Ramos (cell line): Measurements from ENCODE around the gene RXRA.

ENCODE experiments used
- in situ Hi-C: fragments of 300-500 bp; cut with MboI; formaldehyde crosslinking; loops from one replicate; pipeline ENCODE4 v1.14.3; 2022; ENCODE audit warnings: low sequenced_read_pairs; ENCODE audit not compliant: unreplicated experiment

RXRA gene

DNA sequence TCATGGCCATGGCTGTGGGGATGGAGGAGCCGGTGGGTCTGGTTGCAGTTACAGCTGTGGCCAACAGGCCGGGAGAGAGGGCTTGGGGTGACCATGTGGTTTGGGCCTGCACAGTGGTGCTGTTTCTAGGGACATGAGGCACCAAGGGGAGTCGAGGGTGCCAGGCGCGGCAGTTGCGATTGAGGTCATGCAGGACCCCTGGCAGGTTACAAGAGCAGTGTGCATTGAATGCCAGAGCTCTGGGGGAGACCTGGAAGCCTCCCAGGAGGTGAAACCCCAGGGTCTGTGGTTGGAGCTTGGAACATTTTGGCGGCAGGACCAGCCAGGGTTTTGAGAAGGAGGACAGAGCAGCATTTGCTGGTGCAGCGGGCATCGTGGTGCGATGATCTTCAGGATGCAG, 21.7 kb downstream of the RXRA start:
- in situ Hi-C loops = no loop called here

DNA sequence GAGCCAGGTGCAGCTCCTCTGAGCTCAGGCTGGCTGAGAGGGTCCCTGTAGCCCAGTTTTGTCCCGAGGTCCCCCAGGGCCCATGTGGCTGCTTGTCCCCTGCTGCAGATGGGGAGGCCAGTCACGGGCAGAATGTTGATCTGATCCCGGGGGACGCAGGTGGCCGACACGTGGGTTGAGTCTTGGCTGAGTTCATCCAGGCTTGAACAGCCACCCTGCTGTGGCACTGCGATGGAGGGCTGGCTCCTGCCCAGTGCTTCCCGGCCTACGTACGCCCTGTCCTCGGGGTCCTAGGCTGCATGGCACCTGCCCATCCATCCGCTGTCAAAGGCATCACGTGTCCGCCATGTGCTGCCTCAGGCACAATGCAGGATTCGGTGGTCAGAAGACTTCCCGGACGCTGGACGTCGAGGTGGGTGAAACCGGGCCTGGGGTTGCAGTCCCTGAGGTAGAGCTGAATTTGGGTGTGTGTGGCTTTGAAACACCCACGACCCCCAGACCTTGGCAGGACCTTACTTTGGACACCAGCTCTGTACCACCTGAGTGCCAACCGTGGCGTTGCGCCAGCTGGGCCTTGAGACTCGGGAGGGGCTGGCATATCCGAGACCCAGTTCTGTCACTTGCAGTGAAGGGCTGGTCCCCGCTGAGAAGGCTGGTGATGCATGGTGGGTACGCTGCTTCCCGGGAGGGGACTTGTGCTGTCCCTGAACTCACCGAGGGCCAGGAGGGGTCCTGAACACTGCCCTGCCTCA, 22.3 kb downstream of the RXRA start:
- in situ Hi-C loops = no loop called here

GRCh38 chr9:134349936-134350335, 23.7 kb downstream of the RXRA start:
- in situ Hi-C loops = no loop called here

DNA sequence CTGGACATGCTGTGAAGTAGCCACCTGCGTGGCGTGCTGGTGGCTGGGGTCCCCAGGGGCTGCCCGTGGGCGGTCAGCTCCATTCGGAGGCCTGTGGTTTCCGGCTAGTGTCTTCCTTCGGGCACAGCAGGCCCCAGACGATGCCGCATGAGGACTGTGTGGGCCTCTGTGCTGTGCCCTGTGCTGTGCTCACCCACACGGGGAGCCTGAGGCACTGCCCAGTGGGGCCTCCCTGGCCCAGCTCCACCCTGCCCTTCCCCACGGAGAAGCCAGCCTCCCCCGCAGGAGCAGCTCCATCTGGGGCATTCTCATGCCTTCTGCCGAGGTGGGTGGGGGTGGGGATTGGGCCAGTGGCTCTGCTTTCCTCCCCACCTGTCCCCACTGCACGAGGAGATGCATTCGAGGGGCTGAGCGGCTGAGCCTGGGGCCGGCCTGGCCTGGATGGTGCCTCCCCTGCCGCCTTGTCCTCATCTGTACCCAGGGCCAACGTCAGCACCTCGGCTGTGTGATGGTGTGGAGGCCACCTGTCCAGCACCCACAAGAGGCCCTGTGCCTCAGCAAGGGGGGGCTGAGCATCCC, 24.2 kb downstream of the RXRA start:
- in situ Hi-C loops = no loop called here

DNA sequence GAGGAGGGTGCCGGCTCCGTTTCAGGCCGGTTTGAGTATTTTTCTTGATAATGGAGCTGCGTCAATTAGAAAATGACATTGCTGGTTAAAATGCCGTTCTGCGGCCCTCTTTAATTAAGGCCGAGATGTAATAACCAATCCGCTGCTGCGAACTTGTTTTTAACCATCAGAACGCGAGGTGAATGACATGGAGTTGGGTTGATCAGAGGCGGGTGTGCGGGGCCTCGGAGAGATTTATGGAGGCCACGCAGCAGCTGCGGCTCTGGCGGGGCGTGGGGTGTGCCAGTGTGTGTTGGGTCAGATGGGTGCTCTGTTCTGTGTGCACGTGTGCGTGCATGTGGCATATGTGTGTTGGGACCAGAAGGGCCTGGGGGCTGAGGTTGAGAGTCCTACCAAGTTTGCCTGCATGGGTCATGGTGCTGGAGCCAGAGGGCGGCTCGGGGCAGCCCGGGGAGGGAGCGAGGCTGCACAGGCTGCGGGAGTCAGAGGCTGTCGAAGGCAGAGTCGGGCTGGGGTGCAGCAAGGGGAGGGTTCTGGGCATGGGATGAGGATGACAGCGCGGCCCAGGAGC, 25.4 kb downstream of the RXRA start:
- in situ Hi-C loops = no loop called here

GRCh38 chr9:134352247-134352933, 26.1 kb downstream of the RXRA start:
- in situ Hi-C loops = no loop called here

DNA sequence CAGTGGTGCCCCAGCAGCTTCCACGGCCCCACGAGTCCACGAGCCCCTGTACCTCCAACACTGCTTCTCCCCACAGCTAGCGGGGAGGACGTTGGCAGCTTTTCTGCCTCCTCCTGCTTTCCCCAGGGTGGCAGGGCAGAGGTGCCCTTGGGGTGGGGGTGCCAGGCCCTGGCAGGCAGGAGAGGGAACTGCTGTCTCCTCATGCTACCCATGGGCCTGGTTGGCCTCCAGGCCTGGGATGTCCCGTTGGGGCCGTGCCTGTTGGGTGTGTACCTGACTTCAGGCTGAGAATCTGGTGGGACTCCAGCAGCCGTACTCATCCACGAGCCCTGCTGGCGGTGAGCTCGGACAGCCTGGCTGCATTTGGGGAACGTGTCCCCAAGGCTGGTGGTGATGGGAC, 27.3 kb downstream of the RXRA start:
- in situ Hi-C loops = no loop called here

- in situ Hi-C loops = no loop called here
Measured at GRCh38 chr9:134355158-134355557, 28.9 kb downstream of the RXRA start.

DNA sequence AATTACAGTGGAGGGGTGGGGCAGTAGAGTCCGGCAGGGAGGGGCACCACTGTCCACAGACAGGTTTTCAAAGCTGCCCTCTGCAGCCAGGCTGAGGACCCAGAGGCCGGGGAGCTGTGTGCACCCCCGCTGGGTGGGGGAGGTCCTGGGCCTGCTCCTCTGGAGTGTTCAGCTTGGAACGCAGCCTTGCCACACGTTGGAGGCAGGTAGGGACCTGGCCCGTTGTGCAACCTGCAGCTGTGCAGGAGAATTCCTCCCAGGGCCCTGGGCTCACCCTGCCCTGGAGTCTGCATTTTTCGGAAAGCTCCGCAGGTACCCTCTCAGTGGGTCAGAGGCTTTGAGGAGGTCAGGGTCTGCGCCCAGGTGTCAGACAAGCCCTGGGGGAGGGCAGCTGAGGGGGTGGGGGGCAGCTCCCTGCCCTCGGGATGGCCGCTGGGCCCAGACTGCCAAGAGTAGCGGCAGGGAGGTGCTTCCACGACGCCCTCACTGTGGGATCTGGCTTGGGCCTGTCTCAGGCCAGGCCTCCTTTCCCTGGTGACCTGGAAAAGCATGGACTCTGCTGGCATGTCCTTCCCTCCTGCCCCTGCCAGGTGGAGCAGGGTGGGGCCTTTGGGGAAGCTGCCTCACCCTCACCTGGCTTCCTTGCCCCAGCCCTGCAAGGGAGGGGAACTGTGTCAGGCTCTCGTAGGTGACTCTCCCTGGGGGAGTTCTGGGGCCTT, 29.5 kb downstream of the RXRA start:
- in situ Hi-C loops = no loop called here

DNA sequence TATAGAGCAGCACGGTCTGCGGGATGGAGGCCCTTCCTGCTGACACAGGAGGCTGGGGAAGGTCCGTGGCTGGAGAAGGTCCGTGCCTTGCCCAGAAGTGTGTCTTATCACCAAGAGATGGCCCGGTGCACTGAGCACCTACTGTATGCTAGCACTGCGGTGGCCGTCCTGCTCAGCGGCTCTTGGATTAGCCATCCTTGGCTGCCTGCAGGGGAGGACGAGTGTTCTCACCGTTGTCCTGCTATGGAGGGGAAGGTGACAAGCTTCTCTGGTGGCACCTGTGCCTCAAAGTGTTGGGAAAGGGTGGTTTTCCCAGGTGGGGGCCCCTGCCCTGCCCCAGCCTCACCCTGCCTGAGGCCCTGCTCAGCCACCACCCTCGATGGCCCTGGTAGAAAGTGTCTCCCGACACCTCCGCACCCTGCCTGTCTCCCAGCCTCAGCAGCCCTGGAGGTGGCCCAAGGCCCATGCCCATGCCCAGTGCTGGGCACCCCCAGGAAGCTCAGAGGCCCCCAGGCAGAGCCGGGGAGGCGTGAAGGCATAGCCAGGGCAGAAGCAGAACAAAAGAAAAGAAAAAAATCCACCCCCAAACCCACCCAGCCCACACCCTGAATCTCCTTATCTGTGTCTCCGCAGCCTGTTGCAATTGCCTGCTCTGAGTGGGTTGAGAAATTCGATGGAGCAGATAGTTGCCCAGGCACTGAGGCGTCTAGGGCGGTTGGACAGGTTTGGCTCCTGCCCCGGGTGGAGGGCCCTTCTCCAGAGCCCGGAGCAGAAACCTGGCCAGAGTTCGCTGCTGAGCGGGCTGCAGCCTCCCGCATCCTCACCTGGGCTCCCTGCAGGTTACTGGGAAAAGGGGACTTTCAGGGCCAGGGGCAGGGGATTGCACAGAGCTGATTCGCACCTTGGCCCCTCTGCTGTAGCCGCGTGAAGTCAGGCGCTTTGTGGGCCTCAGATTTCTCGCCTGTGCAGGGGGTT, 30.5 kb downstream of the RXRA start:
- in situ Hi-C loops = no loop called here

DNA sequence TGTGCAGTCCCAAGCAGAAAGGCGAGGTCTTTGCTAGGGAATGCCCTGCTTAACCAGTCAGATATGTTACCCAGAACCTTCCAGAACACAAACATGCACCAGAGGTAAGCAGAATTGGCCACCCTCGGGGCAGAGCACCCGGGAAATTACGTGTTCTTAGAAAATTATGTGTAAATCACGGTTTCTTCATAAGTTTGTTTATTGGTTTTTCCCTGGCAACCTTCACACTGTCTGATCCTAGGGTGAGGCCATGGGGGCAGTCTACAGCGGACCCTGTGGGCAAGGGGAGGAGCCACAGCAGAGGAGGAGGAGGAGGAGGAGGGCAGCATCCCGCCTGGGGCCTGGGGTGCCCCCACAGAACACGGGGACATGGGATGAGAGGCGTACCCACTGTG, 31.4 kb downstream of the RXRA start:
- in situ Hi-C loops = no loop called here

GRCh38 chr9:134358026-134358661, 31.9 kb downstream of the RXRA start:
- in situ Hi-C loops = no loop called here

DNA sequence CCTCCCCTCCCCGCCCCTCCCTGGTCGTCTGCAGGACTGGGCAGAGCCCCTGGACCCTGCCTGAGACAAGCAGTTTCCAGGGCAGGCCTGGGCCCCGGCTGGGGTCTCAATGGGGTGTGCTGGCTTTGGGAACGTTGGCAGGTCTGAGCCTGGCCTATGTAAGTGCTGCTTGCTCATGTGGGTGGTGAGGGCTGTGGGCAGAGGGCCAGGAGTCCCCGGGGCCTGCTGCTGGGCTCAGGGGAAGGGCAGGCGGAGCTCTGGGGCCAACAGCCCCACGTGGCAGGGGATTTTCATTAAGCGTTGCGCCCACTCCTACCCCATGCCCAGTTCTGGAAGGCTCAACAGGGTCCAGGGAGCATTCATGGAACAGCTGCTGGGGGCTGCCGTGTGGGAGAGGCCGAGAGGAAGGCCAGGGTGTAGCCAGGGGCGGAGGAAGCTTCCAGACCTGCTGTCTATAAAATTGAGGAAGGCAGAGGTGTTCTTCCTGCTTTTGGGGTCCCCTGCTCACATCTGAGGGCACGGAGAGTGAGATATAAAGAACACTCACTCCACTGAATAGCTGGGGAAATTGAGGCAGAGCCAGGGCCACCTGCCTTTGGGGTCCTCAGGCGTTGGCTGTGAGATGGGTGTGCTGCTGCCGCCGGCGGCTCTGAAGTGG, 32.5 kb downstream of the RXRA start:
- in situ Hi-C loops = no loop called here

DNA sequence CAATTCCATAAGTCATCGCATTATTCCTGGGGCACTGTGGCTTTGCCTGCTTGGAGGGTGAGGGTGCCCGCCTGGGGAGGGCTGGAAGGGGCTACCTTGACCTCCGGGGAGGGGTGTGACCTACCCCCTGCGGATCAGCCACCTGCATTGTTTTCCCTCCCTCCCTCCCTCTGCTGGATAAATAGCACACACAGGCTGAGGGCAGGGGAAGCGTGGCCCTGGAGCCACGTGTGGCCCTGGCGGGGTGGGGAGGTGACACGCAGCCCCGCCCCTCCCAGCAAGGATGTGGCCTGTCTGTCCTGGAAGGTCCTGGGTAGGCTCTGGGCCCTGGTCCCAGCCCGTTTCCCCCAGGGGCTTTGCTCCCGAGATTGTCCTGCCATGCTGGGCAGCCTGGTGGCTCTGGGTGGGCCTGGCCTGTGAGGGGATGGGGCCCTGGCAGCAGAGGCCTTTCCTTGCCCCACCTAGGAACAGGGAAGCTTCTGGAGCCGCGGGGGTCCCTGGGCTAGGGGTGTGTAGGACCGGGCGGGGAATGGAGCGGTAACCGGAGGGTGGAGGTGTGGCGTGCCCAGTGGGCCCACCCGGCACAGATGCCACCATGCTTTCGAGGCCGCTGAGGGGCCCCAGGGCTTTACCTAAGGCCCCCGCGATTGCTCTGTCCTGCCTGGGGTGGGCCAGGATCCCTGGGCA, 33.4 kb downstream of the RXRA start:
- in situ Hi-C loops = no loop called here

- in situ Hi-C loops = no loop called here
Measured at GRCh38 chr9:134360180-134360759, 34.0 kb downstream of the RXRA start.

- in situ Hi-C loops = no loop called here
Measured at GRCh38 chr9:134360897-134361296, 34.6 kb downstream of the RXRA start.

DNA sequence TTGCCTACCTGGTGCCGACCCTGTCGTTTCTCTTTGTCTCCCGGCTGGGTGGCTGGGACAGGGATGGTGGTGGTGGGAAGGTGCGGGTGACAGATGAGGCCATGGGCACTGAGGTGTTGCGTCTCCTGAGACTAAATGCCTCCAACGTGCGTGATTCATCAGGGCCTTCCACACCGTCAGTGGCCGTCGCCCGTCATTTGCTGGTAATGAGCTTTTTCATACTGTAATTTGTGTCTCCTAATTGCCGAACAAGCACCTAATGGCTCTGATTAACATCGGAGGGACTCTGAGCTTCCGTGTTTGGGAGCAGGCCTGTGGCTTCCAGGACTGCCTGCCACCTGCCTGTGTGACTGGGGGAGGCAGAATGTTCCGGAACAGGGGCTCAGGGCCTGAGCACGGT, 35.2 kb downstream of the RXRA start:
- in situ Hi-C loops = no loop called here
